SKM-1 treated with dmso at 0.1 percent for 144 hours (cell line): ENCODE measurements around the gene RAB31.
A peak's percentile ranks its signal among the peaks of the same experiment; 100 is the strongest.

Source experiments
- DNase-seq: peaks from one replicate; lab custom pipeline; 2025; ENCODE audit not compliant: unreplicated experiment; lab: John Stamatoyannopoulos, UW

The RAB31 gene

DNA sequence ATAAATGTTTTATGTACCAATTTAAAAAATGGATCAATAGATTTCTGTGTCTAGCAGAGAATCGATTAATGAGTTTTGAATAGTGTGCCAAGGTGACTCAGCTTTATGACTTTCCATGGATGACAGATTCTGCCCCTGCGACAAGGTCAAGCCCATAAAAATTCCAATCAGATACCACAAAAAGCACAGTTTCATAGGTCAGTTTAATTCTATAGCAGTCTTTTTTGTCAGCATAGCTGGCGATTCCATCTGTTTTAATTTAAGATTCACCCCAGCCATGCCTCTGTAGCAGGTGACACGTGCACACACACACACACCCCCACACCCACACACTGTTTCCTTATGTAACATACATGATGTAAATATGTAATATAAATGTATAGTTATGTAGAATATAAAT, 28.9 kb downstream of the RAB31 start:
- no peak for DNase-seq

DNA sequence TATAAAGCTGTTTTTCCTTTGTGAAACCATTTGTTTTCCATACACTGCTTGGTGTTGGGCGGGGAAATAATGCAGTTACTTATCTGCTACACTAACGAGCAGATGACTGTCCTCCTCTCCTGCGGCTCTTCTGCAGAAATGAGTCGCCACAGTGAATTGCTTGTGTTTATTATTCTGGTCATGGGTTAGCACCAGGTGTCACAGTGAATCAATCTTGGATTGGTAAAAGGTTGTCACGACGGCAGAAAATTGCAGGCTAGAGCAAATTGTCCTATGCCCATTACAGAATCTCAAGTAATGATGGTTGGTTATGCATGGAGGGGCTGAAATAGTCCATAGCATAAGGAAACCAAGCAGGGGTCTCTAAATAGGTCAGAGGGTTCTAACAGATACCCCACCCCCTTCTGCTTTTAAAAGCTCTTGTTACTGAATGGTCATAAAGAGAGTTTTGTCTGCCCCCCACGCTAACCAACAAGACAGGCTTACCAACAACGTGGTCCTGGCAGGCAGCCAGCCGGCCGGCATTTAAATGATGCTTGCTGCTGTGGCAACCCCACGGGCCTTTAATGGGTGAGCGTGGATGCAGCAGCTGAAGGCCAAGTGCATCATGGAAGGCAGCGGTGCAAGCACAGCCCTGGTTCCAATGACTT, 29.5 kb downstream of the RAB31 start:
- DNase-seq: no peak

DNA sequence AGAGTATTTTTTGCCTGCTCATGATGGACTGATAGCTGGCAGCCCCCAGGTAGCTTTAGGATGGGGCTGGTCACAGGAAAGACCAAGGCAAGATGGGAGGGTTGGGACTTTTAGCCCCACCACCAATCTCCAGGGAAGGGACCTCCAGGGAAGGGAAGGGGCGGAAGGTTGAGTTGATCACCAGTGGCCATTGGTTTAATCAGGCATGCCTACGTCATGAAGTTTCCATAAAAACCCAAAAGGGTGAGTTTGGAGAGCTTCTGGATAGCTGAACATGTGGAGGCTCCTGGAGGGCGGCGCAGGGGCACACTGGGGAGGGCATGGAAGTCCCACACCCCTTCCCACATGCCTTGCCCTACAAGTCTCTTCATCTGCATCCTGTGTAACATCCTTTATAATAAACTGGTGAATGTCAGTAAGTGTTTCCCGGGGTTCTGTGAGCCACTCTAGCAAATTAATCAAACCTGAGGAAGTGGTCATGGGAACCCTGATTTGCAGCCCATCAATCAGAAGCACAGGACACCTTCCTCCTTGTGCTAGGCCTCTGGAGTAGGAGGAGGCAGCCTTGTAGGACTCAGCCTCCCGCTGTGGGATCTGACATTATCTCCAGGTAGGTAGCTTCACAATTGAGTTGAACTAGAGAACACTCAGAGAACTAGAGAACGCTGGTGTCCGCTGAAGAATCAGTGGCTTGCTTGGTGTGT, 30.3 kb downstream of the RAB31 start:
- no peak for DNase-seq

DNA sequence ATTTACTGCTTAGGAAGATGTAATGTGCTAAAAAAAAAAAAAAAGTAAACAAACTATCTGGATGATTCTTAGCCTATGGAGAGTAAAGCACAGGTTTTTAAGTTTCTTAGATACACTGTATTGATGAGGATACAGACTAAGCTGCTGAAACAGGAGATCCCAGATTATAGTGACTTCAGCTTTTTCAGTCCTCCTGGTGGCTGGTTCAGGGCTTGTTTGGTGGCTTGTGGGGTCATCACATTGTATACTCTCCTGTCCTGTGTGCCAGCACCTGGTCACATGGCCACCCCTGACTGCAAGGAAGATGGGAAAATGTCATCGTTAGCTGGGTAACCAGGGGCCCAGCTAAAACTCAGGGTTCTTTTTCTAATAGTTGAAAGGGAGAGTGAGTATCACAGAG, 31.4 kb downstream of the RAB31 start:
- DNase-seq: no peak

DNA sequence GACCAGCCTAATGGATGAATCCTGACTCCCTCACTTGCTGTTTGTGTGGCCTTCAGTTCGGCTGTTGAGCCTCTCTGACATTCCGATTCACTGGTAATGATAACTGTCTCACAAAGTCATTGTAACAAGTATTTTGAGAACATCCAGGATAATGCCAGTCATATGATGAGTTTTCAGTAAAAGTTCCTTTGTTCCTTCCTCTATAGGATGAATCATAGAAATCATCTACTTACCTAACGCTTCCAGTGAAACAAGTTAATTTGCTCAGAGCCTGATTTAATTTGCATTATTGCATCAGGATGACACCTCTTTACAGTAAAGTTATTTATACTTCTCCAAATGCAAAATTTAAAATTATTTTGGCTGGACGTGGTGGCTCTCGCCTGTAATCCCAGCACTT, 32.0 kb downstream of the RAB31 start:
- DNase-seq: no peak

DNA sequence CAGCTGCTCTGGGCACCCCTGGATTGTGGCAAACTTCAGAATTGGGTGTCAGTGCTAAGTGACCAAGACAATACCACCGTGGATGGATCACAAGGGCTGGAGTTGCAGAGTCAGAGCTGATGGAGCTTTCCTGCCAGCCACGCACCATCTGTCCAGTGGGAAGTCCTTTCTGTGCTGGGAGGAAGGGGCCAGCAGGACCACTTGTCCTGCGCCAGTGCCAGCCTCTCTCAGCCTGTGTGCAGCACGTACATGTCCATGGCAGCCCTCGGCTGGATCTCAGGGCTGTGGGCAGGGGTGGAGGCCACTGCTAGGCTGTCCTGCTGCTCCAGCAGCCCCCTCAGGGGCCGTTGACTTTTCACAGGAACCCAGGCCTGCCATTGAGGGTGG, 33.3 kb downstream of the RAB31 start:
- no peak for DNase-seq

DNA sequence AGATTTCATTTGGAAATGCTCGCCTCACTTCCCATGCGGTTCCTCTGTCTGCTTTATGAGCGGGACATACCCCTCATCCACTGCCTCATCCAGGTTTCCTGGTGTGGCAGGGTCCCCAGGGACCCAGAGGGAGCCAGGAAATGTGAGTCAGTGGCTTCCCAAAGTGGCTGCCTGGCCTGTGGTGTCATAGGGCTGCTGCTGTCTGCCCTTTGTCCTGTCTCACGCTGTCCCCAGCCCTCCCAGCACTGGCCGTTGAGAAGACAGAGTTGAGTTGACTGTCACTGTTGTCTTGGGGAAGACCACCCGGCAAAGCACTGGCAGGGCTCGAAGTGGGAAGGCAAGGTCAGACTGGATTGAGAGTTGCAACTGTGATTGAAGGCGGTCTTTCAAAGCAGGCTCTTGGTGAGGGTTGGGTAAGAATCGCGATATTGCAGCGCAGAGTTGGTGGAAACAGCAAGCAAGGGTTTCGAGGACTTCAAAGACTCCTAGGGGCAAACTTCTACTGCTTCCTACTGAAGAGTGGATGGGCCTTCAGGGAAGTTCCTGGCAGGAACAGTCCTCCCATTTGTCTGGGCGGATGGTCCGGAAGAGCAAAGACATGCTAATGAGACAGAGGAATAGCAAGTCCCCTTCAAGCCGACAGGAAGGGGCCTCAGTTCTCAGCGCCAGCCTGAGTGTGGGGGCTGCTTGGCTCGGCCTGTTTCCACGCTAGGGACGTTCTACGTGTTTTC, 33.9 kb downstream of the RAB31 start:
- no peak for DNase-seq

DNA sequence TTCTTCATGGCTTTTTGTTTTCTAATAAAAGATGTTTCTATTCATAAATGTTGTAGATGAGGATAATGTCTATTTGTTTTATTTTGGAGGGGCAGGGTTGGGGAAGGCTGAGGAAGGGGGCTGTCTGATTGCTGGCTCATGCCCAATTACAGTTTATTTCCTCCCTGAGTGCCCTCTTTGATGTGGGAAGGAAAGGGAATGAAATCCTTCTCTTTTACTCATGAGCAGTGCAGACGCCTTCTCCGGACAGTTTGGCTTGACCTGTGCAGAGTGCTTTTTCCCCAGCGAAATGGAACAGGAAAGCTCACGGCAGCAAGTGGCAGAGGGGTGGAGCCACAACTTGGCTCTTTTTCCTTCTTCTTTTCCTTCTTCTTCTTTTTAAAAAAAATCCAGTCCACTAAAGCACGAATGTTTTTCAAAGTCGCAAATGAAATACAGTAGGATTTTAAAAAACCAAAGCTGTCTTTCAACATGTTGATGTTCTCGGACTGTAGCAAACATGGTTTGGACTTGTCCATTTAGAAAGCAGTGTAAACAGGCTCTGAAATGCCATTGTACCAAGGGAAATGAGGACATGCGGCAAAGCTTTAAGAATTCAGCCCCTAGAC, 34.5 kb downstream of the RAB31 start:
- peak; percentile 4 for DNase-seq

DNA sequence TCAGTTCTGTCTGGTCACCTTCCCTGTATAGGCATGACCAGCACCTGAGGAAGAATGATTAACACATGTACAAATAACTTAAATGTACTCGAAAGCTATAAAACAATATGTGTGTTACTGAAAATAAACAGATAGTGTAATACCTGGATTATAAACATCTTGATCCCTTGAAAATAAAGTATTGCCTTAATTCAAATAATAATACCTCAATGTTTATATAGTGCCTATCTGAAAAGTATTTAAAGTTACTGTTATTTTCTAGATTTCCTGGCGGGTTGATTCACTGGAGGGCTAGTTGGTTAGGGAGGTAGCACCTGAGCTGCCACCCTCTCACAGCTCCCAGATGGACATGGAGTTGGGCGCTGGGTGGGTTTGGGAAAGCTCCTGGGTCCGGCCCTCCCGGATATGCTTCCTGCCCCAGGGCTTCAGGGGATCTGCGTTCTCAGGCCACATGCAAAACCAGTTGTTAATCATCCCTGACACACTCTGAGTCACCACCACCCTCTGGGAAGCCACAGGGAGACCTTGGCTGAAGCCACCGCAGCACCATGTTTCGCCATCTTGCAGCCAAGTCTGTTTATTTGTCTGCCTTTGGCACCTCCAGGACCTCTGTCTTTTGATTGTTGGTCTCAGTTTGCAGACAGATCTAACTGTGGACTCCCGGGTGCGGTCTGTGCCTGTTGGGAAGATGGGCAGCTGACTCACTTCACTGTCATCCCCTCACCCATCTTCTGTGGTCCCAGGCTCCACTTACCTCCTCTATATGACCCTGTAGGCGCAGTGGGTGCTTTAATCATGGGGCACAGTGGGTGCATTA, 35.3 kb downstream of the RAB31 start:
- peak; percentile 61 for DNase-seq

DNA sequence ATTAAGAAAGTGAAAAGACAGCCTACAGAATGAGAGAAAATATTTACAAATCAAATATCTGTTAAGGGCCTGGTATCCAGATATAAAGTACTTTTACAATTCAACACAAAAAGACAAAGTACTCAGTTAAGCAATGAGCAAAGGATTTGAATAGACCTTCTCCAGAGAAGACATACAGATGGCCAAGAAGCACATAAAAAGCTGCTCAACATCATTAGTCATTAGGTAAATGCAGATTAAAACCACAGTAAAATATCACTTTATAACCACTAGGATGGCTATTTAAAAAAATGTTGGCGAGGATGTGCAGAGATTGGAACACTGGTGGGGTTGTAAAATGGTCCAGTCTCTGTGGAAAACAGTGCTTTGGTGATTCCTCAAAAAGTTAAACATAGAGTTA, 38.9 kb downstream of the RAB31 start:
- DNase-seq: no peak

DNA sequence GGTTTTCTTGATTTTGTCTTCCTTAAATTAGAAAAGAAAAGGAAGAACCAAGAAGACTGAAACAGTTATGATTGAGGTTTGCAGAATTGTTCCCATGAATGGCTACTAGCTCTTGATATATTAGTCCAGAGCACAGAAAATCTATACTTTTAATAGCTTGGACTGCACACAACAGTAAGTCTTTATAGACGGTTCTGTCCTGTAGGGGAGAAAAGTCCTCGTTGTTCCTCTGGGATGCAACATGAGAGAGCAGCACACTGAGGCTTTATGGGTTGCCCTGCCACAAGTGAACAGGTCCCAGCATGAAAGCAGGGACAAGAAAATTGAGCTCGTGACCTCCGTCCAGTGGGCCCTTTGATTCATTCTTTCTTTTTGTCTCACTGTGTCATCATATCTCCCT, 41.5 kb downstream of the RAB31 start:
- DNase-seq: no peak

DNA sequence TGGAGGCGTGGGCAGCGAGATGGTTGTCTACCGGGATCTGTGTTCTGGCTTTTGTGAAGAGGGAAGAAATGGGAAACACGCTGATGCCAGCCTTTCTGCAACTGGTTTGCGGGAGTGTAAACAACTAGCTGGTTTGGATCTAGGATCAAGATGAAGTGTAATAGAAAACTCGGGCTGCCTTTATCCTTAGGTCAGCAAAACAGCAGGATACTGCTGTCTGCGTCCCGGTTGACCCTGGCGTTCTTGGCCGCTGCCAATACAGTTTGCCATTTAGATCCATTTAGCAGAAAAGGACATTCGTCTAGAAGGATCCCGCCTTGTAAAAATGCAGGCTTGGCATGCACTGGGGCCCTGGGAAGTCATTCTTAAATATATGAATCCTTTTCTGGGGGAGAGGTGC, 42.0 kb downstream of the RAB31 start:
- DNase-seq: no peak

DNA sequence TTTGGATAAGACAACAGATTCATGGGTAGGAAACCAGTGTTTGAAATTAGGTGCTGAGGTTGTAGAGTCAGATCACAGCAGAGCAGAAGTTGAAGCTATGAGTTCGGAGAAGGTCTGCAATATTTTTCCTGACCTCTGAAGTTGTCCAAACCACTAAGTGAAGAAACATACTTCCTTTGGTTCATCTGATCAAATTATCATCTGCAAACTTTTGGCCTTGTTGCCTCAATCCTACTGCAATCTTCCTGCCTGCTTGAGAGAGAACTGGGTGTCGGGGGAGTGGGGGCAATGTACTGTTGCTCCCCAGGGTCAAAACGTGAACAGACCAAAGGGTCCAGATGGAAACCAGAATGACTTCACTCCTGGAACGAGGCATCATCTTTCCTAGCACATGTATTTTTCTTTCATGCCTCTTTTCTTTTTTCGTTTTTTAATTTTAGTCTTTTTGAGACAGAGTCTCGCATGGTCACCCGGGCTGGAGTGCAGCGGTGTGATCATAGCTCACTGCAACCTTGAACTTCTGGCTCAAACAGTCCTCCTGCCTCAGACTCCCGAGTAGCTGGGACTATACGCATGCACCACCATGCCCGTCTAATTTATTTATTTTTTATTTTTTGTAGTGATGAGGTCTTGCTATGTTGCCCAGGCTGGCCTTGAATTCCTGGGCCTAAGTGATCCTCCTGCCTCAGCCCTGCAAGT, 42.7 kb downstream of the RAB31 start:
- DNase-seq: peak; percentile 93

DNA sequence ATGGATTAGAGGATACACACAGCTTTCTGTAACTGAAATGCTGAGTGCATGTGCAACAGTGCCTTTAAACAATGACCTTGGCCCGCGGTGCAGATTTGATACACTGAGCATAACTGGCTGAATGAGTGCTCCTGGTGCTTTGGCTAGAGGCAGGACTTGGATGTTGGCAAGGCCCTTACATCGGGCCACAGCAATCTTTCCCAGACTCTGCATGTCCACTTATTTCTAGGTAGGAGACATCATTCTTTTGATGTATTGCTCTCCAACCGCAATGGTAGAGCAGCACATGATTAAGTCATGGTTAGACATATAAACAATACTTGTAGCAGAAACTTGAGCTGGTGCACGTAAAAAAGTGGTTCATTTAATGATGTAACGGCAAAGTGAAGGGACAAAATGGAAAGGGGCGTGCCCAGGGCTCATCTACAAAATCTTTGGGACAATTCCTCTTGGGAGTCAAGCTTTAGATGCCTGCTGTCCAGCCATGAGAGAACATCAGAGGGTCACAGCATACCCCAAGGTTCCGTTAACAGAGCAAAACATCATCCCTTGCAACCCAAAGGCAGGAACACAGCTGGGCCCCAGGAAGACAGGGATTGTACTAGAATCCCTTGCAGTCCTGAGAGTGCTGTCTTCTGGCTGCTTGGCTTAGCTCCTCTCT, 43.4 kb downstream of the RAB31 start:
- DNase-seq: no peak

DNA sequence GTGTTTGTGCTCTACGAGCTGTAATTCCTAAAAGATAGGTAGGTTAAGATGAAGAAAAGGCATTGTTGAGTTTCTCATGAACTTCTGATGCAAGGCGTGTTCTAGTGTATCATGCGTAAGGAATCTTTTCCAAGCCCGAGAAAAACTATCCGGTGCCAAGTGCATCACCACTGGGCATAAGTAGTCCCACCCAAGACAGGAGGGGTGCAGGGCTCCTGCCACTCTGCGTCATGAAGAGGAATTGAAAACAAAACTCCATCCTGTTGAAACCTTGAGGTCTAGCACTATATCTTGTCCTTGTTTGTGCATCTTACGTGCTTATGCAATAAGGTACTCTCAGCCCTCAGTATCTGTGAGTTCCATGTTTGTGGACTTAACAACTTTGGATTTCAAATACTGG, 45.7 kb downstream of the RAB31 start:
- DNase-seq: no peak

DNA sequence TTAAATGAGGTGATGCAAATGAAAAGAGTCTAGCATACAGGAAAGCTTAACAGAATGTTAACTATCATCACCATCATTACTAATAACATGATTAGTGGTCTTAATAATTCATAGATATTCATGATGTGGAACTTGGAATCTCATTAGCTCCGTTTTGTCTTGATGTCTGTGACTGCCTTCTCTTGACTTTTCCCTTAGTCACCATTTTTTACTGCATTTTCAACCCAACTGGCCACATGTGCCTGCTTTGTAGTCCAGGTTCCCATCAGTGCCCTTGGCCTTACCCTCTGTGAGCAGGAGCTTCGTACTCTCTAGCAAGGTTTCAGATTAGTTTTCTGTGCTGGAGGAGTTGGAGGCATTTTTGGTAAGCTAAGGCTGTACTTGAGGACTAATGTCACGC, 47.0 kb downstream of the RAB31 start:
- DNase-seq: no peak

DNA sequence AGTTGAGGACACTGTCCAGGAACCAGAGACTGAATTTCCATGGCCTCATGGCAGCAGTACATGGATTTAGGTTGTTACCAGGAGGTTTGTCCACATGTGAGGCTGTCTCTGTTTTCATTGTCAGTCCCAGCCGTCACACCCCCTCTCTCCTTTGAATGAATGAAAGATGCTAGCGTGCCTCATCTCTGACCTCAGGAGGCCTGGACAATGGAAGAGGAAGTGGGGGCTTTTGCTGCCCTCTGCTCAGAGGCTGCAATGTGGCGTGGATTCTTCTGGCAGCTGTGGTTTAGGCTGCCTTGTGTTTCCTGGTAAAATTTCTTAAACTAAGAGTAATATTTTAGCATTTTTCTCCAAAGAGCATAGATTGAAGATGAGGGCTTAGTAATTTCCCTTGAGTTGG, 47.5 kb downstream of the RAB31 start:
- DNase-seq: peak; percentile 96

DNA sequence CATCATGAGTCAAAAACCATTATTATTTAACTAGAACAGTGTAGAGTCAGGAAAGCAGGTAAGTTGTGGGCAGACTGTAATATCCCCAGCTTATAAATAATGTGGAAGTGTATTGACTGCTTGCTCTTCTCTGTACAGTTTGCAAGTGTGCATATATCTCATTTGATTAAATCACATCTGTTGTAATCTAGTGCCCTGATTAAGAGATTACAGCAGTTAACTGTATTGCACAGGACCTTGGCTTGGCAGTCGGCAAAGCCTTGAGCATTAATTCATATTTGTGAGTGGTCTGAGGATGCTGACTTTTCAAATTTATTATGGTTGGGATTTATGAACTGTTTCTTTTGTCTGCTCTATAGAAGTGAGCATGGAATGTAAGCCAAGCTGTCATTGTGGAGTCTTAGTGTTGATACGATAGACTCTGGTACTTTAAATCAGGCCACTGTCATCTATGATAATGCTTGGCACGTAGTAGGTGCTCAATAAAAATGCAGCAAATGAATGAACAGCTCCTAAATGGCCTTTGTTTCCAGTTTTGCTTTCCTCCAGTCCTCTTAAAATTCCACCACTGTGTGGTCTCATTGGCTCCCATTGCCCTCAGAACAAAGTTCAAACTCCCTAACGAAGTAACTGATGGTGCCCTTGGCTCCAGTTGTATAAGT, 48.3 kb downstream of the RAB31 start:
- DNase-seq: no peak

DNA sequence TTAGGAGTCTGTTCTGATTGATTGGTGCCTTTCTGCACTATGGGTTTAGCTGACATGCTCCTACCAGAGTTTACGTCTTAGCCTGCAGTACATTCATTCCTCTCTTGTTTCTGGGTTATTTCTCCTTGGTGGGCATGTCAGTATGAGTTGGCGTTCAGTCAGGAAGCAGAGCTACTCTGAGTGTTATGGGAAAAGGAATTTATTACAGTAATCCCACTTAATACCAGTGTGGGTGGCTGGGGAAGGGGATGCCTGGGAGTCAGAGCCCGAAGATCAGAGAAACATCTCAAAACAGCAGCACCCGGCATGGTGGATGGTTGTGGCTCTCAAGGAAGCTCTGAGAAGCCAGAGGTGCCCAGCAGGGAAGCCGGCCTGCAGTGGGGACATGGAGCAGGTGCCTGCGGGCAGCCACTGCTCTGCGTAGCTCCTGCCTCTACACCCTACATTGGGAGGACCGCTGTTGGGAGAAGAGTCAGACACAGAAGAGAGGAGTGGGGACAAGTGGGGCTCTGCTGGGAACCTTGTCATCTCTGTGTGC, 48.9 kb downstream of the RAB31 start:
- DNase-seq: no peak
